GM04504 (cell line): ENCODE measurements around the gene LONRF2.

Experiments used
- DNase-seq: peaks from one replicate; pipeline ENCODE4 v3.0.0-alpha.2; 2012; ENCODE audit warnings: low read depth

LONRF2 gene

DNA sequence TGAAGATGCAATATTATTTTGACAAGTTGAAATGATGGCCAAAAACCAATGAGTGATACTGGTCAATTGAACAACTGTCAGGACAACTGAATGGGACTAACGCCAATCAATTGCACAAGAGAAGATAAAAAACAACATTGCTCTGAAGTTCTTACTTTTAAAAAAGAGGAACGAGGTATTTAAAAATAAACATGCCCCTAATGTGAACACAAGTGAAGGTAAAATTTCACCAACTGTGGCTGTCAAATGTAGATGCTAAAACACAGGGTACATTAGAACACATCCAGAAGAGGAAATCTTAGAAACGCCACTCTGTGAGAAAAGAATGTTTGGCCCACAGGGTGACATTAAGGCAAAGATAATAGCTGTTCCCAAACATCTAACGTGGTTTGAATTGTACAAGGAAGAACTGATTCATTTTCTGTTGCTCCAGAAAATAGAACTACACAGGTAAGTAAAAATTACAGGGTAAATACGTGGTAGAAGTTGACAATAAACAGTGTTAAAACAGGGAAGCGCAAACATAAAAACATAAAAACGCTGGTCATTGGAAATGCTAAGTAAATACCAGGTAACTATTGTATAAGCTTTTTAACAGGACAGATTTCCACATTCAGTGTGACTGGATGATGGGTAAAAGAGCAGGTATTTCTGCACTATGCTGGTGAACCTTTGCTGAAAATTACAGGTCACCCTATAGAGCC, 20.3 kb downstream of the LONRF2 start:
- DNase-seq = no peak

- DNase-seq = no peak
Measured at GRCh38 chr2:100299548-100299947, 22.8 kb downstream of the LONRF2 start.

GRCh38 chr2:100297511-100297910, 24.8 kb downstream of the LONRF2 start:
- DNase-seq = no peak

GRCh38 chr2:100294162-100294497, 28.2 kb downstream of the LONRF2 start:
- DNase-seq = no peak

GRCh38 chr2:100293341-100294161, 28.8 kb downstream of the LONRF2 start:
- DNase-seq = no peak

DNA sequence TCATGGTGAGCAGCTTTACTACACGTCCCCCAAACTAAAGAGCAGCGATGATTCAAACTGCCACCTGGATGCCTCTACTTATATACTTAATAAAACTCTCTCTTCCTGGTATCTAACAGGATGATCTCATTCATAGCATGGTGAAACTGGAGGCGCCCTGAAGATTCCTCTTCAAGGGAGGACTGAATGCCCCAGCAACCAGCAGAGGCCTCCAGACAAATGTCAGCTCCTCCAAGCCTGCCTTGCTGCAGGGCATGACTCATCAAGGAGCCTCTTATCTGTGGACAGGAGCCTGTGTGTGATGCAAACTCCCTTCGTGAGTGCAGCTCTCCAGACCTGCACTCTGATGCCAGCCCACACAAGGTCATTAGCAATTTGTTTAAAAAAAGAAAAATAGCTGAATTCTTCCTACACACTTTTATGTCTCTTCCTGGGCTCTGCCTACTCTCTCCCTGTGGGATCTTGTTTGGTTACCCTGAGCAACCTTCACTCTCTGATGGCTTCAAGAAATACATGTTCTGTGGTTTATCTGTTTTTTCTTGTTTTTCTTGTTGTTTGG, 30.2 kb downstream of the LONRF2 start:
- peak; percentile 28 for DNase-seq

DNA sequence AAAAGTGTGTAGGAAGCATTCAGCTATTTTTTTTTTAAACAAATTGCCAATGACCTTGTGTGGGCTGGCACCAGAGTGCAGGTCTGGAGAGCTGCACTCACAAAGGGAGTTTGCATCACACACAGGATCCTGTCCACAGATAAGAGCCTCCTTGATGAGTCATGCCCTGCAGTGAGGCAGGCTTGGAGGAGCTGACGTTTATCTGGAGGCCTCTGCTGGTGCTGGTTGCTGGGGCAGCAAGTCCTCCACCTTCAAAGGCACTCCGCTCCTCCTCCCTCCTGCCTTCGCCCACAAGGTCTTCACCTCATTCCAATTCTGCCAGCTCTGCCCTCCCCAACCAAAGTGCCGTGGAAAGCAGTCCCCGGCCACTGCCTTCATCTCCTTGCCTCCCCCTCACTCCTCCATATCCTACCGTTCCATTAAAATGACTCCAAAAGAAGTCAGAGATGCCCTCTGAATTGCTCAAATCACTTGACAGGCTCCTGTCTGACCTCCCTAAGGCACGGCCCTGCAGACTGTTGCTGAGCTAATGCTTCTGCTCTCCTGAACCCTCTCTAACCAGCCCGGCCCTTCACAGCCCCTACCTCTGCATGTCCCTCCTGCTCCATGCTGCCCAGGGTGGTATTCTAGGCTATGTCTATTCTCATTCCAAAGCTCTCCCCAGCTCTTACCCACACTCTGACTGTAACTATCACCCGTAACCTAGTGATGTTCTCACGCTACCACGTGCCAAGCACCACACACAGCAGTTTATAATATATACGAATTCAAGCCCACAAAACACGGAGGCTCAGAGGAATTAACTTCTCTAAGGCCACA, 30.9 kb downstream of the LONRF2 start:
- peak; percentile 54 for DNase-seq

GRCh38 chr2:100290718-100291151, 31.6 kb downstream of the LONRF2 start:
- DNase-seq = no peak

- DNase-seq = no peak
Measured at GRCh38 chr2:100289020-100289419, 33.3 kb downstream of the LONRF2 start.

- no peak for DNase-seq
Measured at GRCh38 chr2:100286318-100286717, 36.0 kb downstream of the LONRF2 start.

- DNase-seq = no peak
Measured at GRCh38 chr2:100285691-100286090, 36.6 kb downstream of the LONRF2 start.

- DNase-seq = no peak
Measured at GRCh38 chr2:100285011-100285410, 37.3 kb downstream of the LONRF2 start.

DNA sequence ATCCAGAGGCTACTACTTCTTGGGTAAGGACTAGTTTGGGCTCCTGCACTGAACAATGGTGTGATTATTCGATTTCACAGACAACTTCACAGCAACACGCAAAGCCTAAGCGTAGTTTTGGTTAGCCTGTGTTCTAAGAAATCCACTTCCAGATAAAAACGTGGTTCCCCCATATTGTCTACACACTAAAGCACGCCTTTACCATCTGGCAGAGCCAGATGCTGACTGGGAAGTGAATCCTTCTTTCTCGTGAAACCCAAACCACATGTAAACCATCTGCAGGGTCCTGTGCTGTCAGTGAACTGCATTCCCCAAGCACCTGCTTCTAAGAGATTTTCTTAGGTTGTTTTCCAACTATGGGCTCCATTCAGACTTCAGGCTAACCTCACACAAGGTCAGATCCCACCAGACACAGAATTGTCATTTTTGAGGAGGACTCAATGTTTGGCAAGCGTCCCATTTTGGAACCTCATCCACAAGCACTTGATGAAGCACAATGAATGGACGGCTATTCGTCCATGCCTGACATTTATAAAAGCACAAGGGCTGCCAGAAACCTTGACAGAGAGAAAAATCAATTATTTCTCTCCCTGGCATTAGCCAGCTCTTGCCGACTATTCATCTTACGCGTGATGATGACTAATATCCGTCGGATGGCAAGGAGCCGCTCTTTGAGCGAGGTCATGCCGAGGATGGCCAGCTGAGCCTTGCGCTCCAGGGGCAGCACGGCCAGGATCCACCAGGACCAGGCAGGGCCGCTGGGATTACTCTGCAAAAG, 38.4 kb downstream of the LONRF2 start:
- no peak for DNase-seq

DNA sequence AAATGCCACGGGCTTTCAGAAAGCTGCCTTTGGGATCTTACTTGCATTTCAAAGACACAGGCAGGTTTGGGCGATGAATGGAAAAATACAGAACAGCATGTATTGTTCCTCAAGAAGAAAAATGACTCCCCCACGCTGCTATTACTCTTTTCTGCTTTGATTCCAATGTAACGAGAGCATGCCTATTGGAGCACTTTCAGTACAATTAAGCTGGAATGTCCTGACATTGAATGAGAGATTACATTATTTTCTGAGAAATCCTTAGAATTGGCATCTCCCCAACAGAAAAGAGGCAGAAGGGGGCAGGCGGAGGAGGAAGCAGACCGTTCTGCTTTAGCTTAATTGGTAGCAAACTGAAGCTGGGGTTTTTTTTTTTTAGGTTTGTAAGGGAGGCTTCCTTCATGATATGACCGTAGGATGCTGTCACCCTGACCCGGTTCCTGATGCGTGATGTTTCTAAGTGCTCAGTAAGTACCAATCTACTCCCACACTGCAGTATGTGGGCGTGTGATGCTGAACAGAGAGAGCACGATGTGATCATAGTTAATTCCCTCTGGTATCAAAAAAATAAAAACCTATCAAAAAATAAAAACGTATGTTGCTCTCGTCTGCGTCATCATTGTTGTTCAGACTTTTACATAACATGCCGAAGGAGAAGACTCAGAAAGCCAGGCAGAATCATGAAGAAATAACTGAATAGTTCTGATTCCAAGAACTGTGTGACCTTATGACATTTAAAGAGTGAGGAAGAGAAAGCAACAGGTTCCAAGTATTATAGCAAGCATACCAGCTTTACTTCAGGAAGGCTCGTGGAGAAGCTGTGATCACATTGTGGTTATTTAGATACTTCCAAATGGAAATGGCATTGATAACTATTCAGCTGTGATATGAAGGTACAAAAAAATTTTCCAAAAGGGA, 40.5 kb downstream of the LONRF2 start:
- no peak for DNase-seq

- DNase-seq = no peak
Measured at GRCh38 chr2:100279586-100280534, 42.4 kb downstream of the LONRF2 start.

DNA sequence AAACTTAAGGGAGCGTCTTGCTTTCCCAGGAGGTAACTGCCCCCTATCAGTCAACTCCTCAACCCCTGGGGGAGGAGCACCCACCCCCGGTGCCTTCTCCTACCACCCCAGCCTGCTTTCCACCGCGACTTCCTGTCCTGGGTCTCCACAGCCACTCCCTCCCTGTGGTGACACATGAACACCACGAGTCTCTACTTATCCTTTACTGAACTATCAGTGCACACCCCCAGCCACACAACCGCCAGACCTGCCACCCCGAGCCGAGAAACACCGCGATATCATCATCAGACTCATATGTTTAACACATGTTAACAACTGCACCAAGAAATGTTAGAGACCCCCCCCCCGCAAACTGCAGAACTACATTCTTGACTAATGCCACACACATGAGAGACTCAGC, 43.3 kb downstream of the LONRF2 start:
- DNase-seq = no peak

DNA sequence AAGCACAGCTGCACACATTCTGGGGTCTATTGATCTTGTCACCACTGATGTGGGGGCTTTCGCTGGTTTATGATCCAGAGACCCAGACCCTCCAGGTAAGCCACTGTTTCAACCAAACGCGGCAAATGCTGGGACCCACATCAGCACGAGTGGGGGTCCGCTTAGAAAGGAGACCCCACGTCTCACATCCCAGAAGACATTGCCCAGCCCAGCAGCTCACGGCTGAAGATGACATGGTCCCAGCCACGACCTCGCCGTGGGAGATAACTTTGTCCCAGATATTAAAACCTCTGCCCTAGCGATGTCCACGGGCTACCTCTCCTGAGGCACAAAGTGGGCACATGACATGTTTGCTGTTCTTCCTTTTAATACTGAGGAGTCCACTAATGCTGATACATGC, 43.8 kb downstream of the LONRF2 start:
- no peak for DNase-seq

GRCh38 chr2:100277540-100278207, 44.6 kb downstream of the LONRF2 start:
- DNase-seq = no peak

- DNase-seq = no peak
Measured at GRCh38 chr2:100276716-100277115, 45.6 kb downstream of the LONRF2 start.
